NCI-H1105 treated with DMSO at 0.1 percent for 48 hours (cell line): ENCODE data around the gene PRKG2.

ENCODE experiments used
- DNase-seq: peaks from one replicate; lab custom pipeline; 2025; lab: John Stamatoyannopoulos, UW

The PRKG2 gene

DNA sequence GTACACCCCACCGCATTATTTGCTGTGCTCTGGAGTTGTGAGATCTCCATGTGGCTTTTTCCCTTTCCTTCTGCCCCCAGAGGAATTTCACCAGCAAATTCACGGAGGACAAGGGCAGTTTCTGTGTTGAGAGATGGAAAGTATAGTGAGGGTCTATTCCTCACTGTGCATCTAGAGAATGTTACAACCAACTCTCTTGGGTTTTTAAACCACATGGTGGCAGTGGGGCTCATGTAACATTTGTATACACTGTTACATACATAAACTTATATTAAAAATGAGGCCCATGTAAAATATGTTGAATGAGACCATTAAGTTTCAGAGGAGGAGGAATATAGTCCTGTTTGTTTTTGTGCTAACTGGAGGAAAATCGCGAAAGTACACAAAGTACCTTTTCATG, 909 bp upstream of the PRKG2 start:
- DNase-seq: no peak

DNA sequence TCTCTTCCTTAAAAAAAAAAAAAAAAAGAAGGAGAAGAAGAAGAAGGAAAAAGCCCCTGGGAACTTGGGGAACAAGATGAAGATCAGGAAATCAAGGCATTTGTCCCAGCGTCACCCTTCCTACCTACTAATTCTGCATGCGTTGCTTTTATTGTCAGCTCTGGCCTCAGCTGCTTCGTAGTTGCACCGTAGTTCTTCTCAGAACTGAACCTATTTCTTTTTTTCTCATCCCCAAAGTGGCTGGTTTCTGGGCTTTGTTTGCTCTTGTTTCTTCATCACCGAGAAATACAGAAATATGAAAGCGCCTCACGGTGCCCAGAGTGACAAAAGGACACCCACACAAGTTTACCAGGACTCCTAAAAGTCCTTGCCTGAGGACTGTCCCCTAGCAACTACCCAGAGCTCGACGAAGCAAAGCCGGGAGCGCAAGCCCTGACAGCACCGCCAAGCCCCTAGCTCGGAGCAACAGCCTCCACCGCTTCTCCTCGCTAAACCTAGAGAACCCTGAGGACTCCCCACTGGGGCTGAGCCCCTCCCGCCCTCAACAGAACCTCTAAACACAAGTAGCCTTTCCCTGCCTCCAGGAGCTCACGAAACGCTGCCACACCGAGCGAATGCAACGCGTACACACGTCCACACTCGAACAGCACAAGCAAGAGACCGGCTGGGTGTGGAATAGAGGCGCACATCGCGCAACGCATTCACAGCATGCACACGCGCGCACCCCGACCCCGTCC, 710 bp downstream of the PRKG2 start:
- DNase-seq: peak; percentile 4

DNA sequence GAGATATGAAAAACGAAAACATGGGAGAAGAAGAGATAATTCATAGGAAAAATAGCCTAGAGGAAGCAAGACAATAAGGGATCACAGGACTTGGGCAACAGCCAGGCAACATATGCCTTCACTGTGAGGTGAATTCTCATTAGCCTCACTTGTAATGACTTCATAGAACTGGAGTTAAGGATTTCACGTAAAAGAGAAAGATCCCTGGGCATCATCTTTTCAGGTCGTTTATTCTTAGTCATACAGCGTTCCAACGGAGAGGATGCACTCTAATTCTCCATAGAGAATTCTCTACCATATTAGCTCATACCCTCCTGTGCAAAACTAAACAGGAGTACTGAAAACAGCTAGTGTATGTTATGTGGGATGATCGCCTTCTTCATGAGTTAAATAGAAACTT, 1.4 kb downstream of the PRKG2 start:
- DNase-seq: no peak

DNA sequence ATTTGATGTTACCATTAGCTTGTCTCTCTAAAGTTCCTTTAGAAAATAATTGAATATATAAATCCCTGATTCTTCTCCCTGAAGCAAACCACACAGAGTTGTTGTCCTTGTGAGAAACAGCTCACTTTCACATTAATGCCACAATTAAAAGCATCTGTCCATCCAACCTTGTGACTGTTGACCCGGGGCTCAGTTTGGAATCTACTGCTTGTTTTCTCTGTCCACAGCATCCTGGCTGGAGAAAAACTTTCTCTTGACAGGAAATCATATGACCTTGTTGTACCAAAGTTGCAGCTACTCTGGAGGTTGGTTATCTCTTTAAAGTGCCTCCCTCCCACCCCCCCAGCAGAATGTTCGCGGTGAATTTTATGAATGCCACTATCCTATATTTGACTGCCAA, 3.1 kb downstream of the PRKG2 start:
- no peak for DNase-seq

DNA sequence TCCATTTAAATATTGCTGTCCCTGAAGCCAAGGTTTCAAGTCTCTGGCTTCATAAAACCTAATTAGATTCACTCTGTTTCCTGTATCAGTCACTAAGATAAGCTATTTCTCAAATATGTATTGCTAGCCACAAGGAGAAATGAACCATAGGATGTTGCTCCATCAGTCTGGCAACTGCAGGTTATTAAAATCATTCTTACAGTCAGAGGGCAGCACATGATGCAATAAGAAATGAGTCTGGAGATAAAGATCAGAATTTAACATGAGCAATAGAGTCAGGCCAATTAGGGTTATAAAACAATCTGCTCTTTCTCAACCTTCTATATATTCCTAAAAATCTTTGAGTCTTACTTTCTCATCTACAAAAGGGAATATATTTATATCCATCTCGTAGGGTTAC, 7.2 kb downstream of the PRKG2 start:
- DNase-seq: no peak

DNA sequence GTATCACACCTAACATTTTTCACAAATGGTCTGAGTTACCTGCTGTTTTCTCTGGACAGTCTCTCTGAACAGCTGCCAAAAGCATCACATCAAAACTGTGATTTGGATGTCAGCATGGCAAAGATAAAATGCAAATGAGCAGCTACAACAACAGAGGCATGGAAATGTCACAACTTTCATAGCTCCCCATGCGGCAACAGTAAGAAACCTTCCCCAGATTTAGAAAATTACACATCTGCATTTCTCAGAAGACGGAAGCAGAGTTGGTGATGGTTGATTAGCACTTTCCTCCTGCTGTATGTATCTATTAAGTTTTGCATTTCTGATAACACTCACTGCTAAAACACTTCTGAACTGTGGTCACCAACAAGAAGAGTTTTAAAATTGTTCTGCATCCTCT, 9.7 kb downstream of the PRKG2 start:
- DNase-seq: no peak

DNA sequence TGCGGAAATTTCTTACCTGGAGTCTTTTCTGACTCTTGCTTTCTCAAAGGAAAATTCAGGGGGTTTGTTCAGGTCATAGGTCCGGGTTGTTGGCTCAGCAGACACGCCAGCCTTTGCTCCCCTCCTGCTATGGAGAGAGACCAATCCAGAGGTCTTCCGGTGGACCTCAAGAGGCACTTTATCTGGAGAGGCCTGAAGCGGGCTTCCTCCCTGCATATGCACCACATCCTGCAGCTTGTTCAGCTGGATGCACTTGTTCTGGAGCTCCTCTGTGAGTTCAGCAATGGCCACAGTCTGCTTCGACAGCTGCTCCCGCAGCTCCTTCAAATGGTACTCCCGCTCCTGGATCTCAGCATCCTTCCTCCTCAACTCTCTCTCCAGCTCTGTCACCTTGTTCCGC, 10.5 kb downstream of the PRKG2 start:
- no peak for DNase-seq

DNA sequence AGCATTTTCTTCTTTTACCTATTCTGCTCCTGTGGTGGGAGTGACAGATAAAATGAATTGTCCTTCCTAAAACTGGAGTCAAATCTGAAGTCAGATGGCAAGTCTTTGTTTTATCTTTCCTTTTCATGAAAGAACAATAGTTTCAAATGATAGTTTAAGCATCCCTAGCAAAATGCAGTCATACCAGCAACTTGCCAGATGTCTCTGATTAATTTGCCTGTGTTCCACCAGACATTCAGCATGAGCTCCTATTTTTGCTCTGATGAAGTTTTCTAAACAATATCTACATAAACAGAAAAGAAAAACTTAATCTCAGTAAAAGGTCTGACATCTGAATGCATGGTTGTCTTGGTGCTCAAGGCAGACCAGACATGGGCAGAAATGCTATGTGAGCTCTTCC, 15.2 kb downstream of the PRKG2 start:
- DNase-seq: no peak

DNA sequence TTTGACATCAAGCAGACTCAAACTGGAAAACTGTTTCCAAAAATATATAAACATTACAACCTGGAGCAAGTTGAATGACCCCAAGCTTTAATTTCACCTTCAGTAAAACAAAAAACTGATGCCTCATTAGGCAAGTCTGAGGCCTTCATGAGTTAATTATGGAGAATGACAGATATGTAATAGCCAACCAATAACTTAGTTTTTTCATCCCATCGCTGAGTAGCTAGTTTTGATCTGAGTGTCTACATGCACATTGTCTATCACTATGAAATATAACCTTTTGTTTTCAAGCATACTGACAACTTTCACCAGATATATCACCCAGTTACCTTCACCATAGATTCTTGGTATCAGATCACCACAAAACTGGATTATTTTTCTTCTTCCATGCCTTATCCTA, 16.4 kb downstream of the PRKG2 start:
- no peak for DNase-seq

DNA sequence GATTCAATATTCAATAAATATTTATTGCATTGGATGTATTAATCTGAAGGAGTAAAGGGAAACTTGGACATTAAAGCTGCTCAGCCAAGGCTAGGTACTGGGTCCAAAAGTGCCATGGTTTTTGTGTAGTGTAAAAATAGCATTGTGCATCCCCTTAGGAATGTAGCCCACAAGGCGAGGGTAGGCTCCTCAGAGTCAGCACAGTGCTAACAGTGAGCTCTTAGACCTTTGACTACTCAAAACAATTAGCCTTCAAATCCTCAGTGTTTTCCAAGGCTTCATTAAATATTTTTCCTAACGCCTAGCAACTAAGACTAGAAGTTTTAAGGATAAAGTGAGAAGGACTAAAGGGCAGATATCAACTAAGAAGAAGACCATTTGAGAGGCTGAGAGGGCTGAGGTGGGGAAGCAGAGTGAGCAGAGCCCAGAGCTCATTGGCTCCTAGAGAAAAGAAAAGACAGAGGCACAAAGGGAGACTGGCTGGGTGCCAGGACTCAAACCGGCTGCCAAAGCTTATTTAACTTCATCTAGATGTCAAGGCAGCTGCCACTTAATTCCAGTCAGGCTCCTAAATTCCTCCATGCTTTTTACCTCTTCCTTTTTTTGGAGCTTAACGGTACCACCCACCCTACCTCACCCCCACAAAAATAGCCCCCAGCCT, 17.0 kb downstream of the PRKG2 start:
- DNase-seq: peak; percentile 45

DNA sequence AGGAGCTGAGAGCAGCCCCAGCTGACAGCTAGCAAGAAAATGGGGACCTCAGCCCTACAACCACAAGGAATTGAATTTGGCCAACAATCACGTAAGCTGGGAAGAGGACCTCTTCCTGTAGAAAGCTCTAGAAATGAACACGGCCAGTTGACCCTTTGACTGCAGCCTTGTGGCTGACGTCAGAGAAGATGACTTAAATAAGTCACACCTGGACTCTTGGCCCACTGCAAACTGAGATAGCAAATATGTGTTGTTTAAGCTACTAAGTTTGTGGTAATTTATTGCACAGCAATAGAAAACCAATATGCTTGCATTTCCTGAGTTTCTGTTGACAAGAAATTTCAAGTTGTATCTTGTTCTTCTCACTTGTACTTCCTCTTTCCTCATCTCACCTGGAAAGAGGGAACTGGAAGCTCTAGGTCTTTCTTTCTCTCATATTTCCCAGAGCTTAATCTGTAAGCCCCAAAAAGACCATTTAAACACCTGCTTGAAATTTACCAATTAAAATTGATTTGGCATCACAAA, 18.8 kb downstream of the PRKG2 start:
- no peak for DNase-seq

DNA sequence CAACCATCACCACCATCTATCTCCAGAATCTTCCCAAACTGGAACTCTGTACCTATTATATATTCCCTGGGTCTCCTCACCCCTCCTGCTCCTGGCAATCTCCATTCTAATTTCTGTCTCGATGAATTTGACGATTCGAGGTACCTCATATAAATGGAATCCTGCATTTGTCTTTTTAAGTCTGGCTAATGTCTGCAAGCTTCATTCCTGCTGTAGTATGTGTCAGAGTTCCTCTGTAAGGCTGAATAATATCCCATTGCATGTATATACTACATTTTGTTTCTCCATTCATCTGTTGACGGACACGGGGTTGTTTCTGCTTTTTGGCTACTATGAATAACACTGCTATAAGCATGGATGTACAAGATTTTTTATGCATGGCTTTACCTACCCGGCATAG, 19.5 kb downstream of the PRKG2 start:
- no peak for DNase-seq

DNA sequence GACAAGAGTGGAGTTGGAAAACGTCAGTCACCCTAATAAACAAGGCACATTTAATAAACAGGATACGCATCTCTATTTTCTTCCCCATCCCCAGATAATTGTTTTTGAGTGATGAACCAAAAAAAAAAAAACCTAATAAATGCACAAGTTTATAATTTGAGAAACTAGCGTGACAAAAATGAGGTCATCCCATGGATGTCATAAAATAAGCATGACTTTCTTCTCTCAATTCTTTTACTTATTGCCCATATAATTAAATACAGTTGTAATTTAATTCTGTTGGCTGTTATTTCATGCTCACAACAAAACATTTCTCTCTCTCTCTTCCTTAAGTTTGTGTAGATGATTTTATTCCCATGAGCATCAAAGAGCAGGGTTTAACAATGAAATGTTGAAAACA, 20.7 kb downstream of the PRKG2 start:
- DNase-seq: no peak

DNA sequence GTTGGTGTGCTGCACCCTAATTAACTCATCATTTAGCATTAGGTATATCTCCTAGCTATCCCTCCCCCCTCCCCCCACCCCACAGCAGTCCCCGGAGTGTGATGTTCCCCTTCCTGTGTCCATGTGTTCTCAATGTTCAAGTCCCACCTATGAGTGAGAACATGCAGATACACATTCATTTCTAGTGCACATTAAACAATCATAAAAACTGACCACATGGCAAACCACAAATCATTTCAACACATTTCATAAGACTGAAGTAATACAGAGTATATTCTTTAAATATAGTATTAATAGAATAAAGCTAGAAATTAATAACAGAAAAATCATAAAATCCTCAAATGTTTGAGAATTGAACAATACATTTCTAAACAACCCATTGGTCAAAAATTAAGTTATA, 34.1 kb downstream of the PRKG2 start:
- no peak for DNase-seq

DNA sequence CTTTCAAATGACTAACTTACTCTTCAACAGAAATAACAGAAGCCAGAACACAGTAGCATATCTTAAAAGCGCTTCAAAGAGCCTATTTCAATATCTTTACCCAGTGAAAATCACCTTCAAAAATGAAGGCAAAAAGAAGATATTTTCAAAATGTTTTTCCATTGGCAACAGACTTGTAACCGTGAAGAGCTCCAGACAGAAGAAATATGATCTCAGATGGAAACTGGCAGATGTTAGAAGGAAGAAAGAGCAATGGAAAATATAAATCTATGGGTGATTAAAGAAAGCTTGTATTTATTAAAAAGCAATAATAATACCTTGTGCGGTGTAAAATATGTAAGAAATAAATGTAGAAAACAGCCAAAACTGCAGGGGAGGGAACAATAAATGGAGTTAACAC, 35.7 kb downstream of the PRKG2 start:
- DNase-seq: no peak

DNA sequence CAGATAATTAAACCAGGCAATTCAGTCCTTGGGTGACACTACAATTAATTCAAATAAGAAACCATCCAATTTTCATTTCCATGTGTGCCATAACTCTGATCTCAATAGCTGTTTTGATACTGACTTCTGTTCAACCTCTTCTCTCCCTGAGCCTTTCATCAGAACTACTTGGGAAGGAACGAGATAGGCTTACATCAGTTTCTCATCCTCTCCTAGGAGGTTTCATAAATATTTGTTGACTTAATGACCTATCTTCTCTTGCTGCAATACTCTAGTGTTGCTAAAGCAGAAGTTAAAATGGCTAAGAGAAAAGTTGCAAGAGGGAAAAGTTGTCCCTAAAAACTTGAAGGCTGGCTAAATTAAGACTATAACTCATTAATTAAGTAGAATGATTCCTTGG, 41.8 kb downstream of the PRKG2 start:
- no peak for DNase-seq

DNA sequence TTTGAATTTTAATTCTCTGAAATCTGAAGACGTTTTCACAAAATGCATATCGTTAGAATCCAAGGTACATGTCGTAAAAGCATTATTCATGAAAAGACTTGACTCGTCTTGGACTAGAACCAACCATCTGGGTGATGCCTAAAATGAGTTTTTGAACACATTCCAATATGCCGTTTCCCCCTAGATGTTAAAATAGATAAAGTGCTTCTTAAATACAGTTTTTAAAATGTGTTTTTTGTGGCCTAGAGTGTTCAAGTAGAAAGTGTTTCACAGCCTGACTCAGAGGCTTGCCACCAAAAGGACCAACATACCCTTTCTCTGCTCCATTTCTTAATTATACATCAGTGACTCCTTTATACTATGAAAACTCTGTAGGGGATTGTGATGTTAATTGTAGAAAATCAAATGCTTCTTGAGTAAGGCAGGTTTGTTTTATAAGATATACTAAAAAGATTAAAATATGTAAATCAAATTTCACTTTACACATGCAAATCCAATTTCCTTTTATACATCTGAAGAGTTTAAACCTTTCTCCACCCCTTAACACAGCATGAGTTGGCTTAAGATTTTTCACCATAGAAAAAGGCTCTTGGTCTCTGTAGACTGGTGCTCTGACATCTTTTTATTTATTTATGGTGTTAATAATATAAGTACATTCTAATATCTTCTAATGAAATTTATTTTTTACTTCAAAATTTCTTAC, 48.4 kb downstream of the PRKG2 start:
- no peak for DNase-seq

DNA sequence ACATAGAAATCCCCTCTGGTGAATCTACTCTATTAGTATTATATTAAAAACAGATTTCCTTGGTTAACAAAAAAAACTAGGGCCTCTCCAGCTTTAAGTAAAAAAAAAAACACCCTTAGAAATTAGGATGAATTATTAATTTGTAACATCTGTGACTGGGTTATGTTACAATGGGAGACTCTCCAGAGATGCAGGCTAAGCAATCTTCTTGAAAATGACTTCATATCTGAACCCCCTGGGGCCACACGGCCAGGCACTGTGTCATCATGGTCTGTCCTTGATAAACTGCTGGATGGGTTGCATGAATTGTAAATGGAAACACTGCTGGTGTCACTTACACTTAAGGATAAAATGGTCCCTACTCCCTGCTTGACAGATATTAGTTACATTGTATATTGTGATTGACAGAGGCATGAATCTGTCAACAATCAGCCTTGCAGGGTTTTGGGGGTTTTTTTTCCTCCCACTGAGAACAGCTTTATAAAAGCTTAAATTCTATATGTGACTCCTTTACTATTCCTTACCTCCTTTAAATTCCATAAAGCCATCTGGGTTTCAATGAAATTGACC, 49.1 kb downstream of the PRKG2 start:
- no peak for DNase-seq

DNA sequence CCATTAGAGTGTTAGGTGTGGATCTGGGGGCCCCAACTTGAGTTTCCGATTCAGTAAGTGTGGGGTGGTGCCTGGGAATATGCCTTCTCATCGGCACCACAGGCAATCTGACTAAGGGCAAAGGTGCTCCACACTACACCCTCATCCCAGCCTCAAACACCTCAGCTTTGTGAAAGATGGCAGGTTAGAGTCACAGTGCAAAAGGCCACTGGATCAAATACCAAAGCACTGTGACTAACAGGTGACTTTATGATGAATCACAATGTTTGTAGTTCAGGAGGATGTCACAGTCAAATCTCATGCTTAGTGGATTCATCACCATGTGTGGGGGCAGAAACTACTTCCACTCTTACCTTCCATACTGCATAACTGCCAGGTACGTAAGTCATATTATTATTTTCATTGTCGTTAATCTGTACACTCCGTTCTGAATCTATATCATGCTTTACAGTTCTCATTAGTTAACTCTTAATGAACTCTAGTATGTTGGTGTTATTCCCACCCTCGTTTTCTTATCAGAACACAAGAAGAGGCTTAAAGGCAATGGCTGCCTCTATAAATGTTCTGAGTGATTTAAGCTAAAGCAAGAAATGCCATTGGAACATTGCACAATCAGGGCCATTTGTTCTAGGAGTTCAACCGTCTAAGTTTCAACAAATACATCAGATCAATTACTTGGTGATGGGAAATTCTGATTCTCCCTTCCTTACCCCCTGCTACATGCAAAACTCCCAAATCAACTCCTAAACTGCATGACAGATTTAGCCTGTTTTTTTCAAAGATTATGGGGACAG, 50.2 kb downstream of the PRKG2 start:
- no peak for DNase-seq

DNA sequence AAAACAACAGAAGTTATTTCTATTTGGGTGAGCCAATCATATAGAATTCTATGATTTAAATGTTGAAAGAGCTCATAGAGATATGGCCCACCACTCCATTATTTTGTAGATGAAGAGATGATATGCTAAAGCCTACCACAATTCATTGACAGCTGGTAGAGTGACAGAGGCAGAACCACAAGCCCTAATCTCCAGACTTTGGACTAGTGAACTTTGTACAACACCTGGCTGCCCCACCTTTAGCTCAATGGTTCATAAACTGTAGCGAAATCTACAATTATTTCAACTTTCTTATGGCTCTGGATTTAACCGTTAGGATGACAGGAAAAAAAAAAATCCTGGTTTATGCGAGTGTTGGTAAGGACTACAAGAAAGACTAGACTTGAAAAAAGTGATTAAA, 50.9 kb downstream of the PRKG2 start:
- no peak for DNase-seq

DNA sequence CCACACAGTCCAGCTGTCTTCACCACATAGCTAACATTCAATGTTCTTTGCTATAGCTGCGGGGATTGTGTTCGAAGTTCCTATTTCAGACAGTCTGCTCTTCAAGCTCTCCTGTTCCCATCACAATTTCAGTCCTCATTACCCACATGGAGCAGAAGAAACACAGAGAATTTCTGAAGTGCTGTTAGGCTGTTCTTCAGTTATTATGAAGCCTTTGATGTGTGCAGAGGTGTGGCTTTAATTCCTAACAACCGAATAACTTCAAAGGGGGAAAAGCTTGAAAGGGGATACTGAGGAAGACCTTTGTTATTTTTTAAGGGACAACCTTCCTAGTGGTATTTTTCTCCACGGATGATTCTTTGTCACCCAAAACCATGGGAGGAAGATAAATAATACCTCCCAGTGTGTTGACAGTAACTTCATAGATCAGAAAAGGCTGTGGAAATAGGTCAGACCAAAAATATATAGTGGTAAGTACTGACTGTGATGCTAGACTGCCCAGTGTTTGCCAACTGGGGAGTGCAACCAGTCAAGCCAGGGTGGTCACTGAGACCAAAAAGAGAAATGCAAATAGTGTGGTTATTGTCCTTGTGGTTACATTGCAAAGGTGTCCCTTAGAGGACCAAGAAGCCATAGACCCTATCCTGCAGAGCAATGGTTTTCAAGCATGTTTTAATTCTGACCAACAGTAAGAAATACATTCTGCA, 52.1 kb downstream of the PRKG2 start:
- DNase-seq: no peak
